Measurements from ENCODE around the gene CENPX. TPM values are rescaled to one million over a fixed set of nuclear protein-coding genes. Genes with fewer than 3 reads are reported as not detected.

CENPX gene
- total and polyA plus RNA-seq, 2 of the 13 experiments (the other 11 are each of a cell fraction or from before 2014, with no cell fraction given) = 92.7 to 170 TPM

DNA sequence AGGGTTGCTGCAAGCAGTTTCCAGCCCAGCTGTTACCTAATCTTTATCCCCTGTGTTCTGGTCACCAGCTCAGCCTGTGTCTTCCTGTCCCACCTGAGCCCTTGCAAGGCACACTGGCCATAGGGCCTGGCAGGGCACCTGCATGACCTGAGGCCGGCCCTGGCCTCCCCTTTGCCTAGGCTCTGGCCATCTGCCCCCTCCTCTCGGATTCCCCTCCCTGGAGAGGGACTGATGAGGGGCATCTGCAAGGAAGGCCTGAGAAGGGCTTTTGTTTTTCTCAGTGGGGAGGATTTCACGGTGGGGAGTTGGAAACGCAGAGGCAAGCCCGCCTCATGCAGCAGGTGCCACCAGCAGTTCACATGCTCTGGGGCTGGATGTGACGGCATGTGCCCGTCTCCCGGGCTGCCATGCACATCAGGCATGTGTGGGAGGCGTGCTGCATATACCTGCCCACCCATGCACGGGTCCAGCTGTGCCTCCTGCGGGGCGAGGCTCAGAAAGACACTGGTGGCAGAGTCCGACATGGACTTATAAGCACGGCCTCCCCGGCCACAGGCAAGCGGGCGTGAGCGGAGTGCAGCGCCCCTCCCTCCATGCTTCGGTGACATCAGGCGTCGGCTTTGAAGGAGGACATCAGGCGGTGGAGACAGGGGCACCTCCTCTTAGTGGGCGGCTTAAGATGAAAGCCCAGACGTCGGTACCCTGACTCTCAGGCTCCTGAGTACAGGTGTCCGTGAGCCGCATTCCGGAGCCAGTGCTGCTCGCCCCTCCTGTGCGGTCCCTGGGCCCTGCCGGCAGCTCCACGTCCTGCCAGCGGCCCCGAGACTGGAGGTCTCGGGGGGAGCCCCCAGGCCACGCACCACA, 28.7 kb downstream of the CENPX start (continued):
- TF ChIP-seq ATM (IDR thresholded peaks at IDR 0.05; ENCODE audit: borderline replicate concordance) (no peak), HNRNPUL1 (IDR thresholded peaks at IDR 0.05; ENCODE audit: low read depth, low read length) (no peak), ZBTB20 (CRISPR knock-in tag; IDR thresholded peaks at IDR 0.05; ENCODE audit: borderline replicate concordance, low read depth) (peak; percentile 71; the same call in 1 of the 2 replicates), SRSF1 (optimal IDR thresholded peaks at IDR 0.05; ENCODE audit: low read depth, low read length) (peak; percentile 56), CCDC6 (CRISPR knock-in tag; IDR thresholded peaks at IDR 0.05) (peak; percentile 21; the same call in 1 of the 2 replicates), ZNF773 (CRISPR knock-in tag; IDR thresholded peaks at IDR 0.05; ENCODE audit: borderline replicate concordance) (no peak), NCOA2 (CRISPR knock-in tag; IDR thresholded peaks at IDR 0.05) (0 out of 2 replicates have a peak, but pooled peaks have one; percentile 27), ZNF614 (CRISPR knock-in tag; IDR thresholded peaks at IDR 0.05; ENCODE audit: borderline replicate concordance) (peak; percentile 21; the same call in 1 of the 2 replicates), RBM39 (IDR thresholded peaks at IDR 0.05; ENCODE audit: low read depth, low read length, poor library complexity, severe bottlenecking) (peak; percentile 11), ZNF850 (CRISPR knock-in tag; conservative IDR thresholded peaks at IDR 0.05) (no peak), ZNF83 (CRISPR knock-in tag; IDR thresholded peaks at IDR 0.05; ENCODE audit: borderline replicate concordance) (no peak; the same call in 1 of the 2 replicates), ATRX (CRISPR knock-in tag; IDR thresholded peaks at IDR 0.05; ENCODE audit: borderline replicate concordance) (no peak), RAD21 (CRISPR knock-in tag; IDR thresholded peaks at IDR 0.05) (no peak; the same call in 1 of the 2 replicates), TRIM24 (CRISPR knock-in tag; IDR thresholded peaks at IDR 0.05) (no peak), ZNF263 (CRISPR knock-in tag; IDR thresholded peaks at IDR 0.05) (no peak; the same call in 1 of the 2 replicates), PHF20 (CRISPR knock-in tag; IDR thresholded peaks at IDR 0.05) (peak; percentile 52; the same call in 1 of the 2 replicates), ZFYVE20 (CRISPR knock-in tag; IDR thresholded peaks at IDR 0.05; ENCODE audit: borderline replicate concordance, low read depth) (peak; percentile 54; the same call in 1 of the 2 replicates)
- TF ChIP-seq, protein P1, sequence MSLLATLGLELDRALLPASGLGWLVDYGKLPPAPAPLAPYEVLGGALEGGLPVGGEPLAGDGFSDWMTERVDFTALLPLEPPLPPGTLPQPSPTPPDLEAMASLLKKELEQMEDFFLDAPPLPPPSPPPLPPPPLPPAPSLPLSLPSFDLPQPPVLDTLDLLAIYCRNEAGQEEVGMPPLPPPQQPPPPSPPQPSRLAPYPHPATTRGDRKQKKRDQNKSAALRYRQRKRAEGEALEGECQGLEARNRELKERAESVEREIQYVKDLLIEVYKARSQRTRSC (CRISPR knock-in tag; IDR thresholded peaks at IDR 0.05; ENCODE audit: low read depth) = no peak; the same call in 1 of the 2 replicates
- TF ChIP-seq, protein P2, sequence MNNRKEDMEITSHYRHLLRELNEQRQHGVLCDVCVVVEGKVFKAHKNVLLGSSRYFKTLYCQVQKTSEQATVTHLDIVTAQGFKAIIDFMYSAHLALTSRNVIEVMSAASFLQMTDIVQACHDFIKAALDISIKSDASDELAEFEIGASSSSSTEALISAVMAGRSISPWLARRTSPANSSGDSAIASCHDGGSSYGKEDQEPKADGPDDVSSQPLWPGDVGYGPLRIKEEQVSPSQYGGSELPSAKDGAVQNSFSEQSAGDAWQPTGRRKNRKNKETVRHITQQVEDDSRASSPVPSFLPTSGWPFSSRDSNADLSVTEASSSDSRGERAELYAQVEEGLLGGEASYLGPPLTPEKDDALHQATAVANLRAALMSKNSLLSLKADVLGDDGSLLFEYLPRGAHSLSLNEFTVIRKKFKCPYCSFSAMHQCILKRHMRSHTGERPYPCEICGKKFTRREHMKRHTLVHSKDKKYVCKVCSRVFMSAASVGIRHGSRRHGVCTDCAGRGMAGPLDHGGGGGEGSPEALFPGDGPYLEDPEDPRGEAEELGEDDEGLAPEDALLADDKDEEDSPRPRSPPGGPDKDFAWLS (CRISPR knock-in tag; IDR thresholded peaks at IDR 0.05; ENCODE audit: borderline replicate concordance) = no peak
- TF ChIP-seq, protein P3, sequence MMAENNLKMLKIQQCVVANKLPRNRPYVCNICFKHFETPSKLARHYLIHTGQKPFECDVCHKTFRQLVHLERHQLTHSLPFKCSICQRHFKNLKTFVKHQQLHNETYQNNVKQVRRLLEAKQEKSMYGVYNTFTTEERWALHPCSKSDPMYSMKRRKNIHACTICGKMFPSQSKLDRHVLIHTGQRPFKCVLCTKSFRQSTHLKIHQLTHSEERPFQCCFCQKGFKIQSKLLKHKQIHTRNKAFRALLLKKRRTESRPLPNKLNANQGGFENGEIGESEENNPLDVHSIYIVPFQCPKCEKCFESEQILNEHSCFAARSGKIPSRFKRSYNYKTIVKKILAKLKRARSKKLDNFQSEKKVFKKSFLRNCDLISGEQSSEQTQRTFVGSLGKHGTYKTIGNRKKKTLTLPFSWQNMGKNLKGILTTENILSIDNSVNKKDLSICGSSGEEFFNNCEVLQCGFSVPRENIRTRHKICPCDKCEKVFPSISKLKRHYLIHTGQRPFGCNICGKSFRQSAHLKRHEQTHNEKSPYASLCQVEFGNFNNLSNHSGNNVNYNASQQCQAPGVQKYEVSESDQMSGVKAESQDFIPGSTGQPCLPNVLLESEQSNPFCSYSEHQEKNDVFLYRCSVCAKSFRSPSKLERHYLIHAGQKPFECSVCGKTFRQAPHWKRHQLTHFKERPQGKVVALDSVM (CRISPR knock-in tag; IDR thresholded peaks at IDR 0.05) = peak; percentile 79; the same call in 1 of the 2 replicates
- TF ChIP-seq, protein P4, sequence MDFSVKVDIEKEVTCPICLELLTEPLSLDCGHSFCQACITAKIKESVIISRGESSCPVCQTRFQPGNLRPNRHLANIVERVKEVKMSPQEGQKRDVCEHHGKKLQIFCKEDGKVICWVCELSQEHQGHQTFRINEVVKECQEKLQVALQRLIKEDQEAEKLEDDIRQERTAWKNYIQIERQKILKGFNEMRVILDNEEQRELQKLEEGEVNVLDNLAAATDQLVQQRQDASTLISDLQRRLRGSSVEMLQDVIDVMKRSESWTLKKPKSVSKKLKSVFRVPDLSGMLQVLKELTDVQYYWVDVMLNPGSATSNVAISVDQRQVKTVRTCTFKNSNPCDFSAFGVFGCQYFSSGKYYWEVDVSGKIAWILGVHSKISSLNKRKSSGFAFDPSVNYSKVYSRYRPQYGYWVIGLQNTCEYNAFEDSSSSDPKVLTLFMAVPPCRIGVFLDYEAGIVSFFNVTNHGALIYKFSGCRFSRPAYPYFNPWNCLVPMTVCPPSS (IDR thresholded peaks at IDR 0.05) = no peak

Measured in HepG2 (cell line).